AG04450 (cell line): ENCODE data around the gene DUOX1. TPM values are rescaled to one million over a fixed set of nuclear protein-coding genes. Genes with fewer than 3 reads are reported as not detected.

Source experiments
- CTCF ChIA-PET: fragments of 300-600, 350-600 bp; formaldehyde crosslinking; extraction: SDS; loops from one replicate; lab custom pipeline; 2022; ENCODE audit warnings: antibody characterized with exemption, inconsistent platforms; lab: Charles Lee
- POLR2A ChIA-PET: fragments of 350-600 bp; formaldehyde crosslinking; extraction: SDS; loops from one replicate; lab custom pipeline; 2021; ENCODE audit warnings: antibody characterized with exemption, inconsistent platforms; lab: Yijun Ruan, JAX
- DNase-seq: peaks from one replicate; pipeline ENCODE4 v3.0.0-alpha.2; 2011; ENCODE audit warnings: low read depth, low spot score
- H3K27ac ChIP-seq: one replicate; pipeline ENCODE4 v1.5.1; 2012; ENCODE audit warnings: low read depth, low read length, control low read depth
- H3K27me3 ChIP-seq: one replicate; pipeline ENCODE4 v1.6.0; 2012; ENCODE audit warnings: low read length; ENCODE audit not compliant: control insufficient read depth, insufficient read depth
- H3K4me3 ChIP-seq: 2 replicates; pipeline ENCODE4 v1.5.1; 2011; ENCODE audit warnings: mild to moderate bottlenecking, low read depth, low read length, control low read depth
- H3K9me3 ChIP-seq: 2 replicates; pipeline ENCODE4 v1.5.1; 2012; ENCODE audit warnings: low read length; ENCODE audit not compliant: control insufficient read depth, insufficient read depth
- CTCF ChIP-seq: IDR thresholded peaks from 2 replicates; pipeline ENCODE4 v1.5.1; 2011; ENCODE audit warnings: low read depth, low read length, control low read depth, inconsistent platforms
- polyA plus RNA-seq: library from polyadenylated mRNA; depleted of rRNA; stranded (reverse); fragments of >200 nt; gene quantifications from 2 replicates; pipeline ENCODE4 v1.2.3, GENCODE V29; 2011

The DUOX1 gene
- polyA plus RNA-seq, 1 experiment, result not detected

- H3K27me3 ChIP-seq, result peaks cover 15% of the 10 kb centered on the region
- no peak for DNase-seq
- no peak for TF ChIP-seq CTCF
- H3K9me3 ChIP-seq, result no peaks in the 10 kb centered on the region
- ChIA-PET CTCF (interaction anchor here (0.9 to 2.8 kb wide), 3 partner anchors 39 to 277 kb away, joined by 4 to 10 read pairs (median 4); no protein-coding TSS in a partner anchor), POLR2A (no interaction called here)
- no peak overlapping the region for H3K4me3 ChIP-seq
- no peak overlapping the region for H3K27ac ChIP-seq
Measured at GRCh38 chr15:45123397-45123796, 6.4 kb upstream of the DUOX1 start.

GRCh38 chr15:45126535-45127158 lies 3.1 kb upstream of the DUOX1 start:
- peak; percentile 64 for TF ChIP-seq CTCF
- CTCF ChIA-PET, result interaction anchor here (0.6 to 2.7 kb wide), 21 partner anchors 8 to 432 kb away, joined by 3 to 37 read pairs (median 4); partner anchors contain the start of genes DUOX2 and DUOXA2
- H3K27ac ChIP-seq, result no peak overlapping the region
- peaks cover 42% of the 10 kb centered on the region for H3K27me3 ChIP-seq
- no peaks in the 10 kb centered on the region; the same call in 1 of the 2 replicates for H3K9me3 ChIP-seq
- no peak overlapping the region for H3K4me3 ChIP-seq
- DNase-seq, result no peak
- POLR2A ChIA-PET, result no interaction called here

- no peak for TF ChIP-seq CTCF
- H3K9me3 ChIP-seq, result no peaks in the 10 kb centered on the region; the same call in 1 of the 2 replicates
- no peak for DNase-seq
- ChIA-PET CTCF (no interaction called here), POLR2A (no interaction called here)
- H3K27me3 ChIP-seq, result peaks cover 60% of the 10 kb centered on the region
- H3K4me3 ChIP-seq, result no peak overlapping the region
- H3K27ac ChIP-seq, result no peak overlapping the region
Measured at GRCh38 chr15:45128971-45129639, 689 bp upstream of the DUOX1 start.

- no peak overlapping the region for H3K27ac ChIP-seq
- H3K9me3 ChIP-seq, result no peaks in the 10 kb centered on the region; the same call in 1 of the 2 replicates
- H3K4me3 ChIP-seq, result no peak overlapping the region
- ChIA-PET CTCF (interaction anchor here (5.6 kb wide), 1 partner anchor 12 kb away, joined by 30 read pairs; no protein-coding TSS in a partner anchor), POLR2A (no interaction called here)
- TF ChIP-seq CTCF, result no peak
- peaks cover 73% of the 10 kb centered on the region for H3K27me3 ChIP-seq
- no peak for DNase-seq
Measured at GRCh38 chr15:45130291-45131000, 652 bp downstream of the DUOX1 start.
